Stimulated activated CD4-positive, alpha-beta T cell treated with anti-CD3 and anti-CD28 coated beads, Interleukin-2, amount 100 ng/mL, for 24 hours (primary cell): ENCODE results near the gene STX1B.
"Not testable (repeated sequence)": the region's sequence is repeated elsewhere in the genome, so short reads cannot be mapped to it uniquely, and the experiment has no call there.

Experiments used
- DNase-seq, 2 donors: peaks; one replicate each; pipeline ENCODE4 v3.0.0-alpha.2; 2020

STX1B gene

DNA sequence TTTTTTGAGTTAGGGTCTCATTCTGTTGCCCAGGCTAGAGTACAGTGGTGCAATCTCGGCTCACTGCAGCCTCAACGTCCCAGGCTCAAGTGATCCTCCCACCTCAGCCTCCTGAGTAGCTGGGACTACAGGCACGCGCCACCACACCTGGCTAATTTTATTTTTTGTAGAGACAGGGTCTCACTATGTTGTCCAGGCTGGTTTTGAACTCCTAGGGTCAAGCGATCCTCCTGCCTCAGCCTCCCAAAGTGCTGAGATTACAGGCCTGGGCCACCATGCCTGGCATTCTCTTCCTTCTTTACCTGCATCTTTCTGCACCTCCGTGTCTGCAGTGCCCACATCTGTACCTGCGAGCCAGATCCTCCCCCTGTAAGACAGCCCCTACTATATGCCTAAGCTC lies 1.4 kb upstream of the STX1B start:
- DNase-seq, result not testable (repeated sequence)

DNA sequence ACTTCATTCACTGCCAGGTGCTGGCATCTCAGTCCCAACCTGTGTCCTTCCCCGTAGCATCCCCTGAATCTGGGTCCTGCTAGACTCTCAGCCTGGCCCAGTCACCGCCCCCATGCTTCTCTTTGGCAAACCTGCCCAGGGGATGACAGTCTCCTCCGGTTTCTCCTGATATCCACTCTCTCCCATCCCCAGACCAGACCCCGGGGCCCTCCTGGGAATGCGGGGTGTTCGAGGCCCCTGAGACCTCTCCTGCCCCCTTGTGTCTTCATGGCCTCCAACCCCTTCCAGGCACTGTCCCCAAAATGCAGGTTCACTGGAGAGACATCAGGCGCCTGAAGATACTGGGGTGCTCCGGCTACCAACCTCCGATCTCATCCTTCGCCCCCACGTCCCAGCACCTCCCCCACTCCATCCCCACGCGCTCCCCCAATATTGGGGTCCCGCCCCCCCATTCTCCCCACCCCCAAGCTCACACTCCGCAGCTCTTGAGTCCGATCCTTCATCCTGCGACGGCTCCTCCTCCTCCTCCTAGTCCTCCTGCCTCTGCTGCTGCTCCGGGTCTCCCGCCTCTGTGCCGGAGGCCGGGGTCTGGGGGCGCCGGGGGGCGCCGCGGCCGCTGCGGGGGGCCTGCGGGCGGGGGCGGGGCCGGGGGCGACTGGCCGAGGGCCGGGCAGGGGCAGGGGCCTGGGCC lies 399 bp downstream of the STX1B start:
- no peak for DNase-seq

DNA sequence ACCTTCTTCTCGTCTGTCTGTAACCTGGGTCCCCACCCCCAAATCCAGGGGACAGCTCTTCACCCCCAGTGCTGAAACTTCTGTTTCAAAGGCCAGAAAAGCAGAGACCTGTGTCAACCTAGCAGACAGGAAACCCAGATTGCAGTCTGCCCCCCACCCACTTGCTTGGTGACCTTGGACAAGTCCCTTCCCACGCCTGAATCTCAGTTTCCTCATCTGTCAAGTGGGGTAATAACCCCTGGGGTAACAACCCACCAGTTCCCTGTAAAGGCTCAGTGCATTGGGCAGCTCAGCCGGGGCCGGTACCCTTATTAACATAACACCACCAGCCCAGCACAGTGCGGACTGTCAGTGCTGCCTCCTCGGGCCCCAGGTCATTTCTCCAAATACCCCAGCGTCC lies 1.3 kb downstream of the STX1B start:
- DNase-seq, result no peak

DNA sequence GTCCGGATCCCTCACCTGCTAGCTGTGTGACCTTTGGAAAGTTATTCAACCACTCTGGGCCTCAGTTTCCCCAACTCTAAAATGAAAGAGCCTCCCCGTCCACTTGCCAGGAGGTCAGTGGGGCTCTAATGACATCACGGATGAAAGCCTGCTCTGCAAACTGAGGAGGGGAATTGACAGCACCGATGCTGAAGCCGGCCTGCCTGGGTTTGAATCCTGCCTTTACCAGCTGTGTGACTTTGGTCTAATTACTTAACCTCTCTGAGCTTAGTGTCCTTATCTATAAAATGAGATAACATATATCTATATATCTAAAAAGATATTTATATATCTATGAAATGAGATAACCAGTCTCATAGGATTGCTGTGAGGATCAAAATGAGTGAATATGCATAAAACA lies 1.9 kb downstream of the STX1B start:
- no peak for DNase-seq

DNA sequence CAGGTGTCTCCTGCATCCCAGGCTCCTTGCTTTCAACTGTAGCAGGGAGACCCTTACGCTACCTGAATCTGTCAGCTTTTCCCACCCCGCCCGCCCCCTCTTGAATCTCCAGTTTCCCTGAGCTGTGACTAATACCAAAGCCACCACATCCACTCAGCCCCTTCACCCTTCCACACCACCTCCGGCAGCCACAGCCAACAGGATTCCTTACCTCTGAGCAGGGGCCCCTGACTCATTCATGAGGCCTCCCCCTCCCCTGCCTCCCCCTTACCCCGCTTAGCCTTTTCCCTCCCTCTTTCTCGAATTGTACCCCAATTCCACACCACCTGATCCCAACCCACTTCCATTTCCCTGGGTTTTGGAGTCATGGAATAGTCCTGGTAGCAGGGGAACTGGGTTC lies 2.3 kb downstream of the STX1B start:
- DNase-seq, result no peak

DNA sequence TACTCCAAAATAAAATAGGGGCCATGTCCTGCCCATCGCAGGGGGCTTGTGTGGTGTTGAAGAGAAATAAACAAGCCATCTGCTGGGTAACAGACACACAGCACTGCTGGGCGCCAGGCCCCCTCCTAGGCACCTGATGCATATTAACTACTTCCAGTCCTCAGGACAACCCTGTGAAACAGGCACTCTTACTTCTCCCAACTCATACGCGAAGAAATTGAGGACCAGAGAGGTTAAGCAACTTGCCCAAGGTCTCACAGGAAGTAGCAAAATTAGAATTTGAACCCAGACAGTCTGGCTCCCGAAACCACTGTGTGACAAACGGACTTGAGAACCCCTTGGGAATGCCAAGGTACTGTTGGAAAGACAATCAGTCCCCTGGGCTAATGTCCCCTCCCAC lies 2.8 kb downstream of the STX1B start:
- DNase-seq, result no peak

DNA sequence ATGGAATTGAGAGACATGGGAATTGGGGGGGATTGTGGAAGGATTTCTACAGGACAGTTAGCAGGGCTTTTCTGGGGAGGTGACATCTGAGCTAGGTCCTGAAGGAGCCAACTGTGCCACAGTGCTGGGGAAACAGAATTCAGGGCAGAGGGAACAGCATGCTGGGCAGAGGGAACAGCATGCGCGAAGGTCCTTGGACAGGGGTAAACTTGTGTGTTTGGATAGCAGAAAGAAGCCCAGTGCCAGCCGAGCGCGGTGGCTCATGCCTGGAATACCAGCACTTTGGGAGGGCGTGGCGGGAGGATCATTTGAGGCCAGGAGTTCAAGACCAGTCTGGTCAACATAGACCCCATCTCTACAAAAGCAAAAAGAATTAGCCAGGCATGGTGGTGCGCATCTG lies 3.8 kb downstream of the STX1B start:
- no peak for DNase-seq

DNA sequence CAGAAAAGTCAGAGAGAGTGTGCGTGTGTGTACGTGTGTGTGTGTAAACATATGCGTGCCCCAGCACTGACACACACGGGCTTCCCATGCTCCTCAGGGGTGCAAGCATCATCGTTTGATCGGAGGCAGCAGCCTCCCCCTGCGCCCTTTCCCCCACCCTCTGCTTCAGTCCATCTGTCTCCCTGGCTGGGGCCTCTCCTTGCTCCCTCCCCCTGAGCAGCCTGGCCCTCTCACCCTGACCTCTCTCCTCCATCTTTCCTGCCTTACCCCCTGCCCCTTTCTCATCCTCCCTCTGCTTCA lies 4.4 kb downstream of the STX1B start:
- DNase-seq, result no peak

DNA sequence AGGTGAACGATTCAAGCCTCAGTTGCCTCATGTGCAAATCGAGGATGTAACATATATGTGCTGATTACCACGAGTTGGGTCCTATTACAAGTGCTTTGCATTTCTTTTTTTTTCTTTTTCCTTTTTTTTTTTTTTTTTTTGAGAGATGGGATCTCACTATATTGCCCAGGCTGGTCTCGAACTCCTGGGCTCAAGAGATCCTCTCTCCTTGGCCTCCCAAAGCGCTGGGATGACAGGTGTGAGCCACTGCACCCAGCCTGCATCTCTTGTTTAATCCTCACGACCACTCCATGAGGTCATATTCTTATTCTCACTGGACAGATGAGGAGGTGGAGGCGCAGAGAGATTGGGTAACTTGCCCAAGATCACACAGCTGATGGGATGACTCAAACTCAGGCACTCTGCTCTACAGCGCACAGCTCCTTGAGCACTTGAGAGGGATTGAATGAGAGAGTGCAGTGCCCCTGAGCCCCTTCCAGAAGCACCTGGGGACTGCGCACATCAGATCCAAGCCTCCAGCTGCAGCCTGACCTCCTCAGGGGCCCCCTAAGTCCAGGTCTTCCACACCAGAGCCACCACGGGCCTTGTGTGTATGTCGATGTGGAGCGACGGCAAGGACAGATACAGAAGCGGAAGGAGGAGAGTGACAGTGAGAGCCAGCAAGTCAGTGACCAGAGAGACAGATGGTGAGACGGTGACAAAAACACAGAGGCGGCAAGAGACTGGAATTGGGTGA lies 4.9 kb downstream of the STX1B start:
- DNase-seq, result no peak

DNA sequence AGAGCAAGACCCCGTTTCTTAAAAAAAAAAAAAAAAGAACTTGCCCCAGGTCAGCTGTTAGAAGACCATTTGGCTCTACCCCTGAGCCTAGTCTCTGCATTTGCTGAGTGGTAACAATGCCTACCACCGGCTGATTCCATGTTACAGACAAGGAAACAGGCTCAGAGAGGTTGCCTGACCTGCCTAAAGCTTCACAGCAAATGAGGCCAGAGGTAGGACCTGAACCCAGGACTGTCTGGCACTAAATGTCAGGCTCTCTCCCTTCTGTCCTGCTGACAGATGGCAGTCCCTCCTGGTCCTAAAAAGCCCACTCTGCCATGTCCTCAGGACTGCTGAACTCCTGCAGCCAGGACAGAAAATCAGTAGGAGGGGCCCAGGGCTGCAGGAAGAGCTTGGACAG lies 5.8 kb downstream of the STX1B start:
- DNase-seq, result no peak

DNA sequence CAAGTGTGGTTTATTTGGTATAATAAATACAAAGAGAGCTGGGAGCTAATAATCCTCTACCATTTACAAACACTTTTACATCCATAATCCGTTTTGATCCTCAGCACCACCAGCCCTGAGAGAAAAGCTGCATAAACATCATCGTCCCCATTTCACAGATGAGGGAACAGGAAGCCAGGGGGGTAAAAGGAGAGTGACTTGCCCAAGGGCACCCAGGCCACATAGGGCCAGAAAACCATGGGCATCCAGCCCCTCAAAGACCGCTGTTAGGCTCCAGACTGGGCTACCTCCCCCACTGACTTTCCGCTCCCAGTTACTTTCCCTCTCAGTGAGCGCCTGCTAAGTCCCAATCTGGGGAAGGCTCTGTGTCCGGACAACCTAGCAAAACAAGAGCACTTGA lies 6.7 kb downstream of the STX1B start:
- DNase-seq, result no peak

DNA sequence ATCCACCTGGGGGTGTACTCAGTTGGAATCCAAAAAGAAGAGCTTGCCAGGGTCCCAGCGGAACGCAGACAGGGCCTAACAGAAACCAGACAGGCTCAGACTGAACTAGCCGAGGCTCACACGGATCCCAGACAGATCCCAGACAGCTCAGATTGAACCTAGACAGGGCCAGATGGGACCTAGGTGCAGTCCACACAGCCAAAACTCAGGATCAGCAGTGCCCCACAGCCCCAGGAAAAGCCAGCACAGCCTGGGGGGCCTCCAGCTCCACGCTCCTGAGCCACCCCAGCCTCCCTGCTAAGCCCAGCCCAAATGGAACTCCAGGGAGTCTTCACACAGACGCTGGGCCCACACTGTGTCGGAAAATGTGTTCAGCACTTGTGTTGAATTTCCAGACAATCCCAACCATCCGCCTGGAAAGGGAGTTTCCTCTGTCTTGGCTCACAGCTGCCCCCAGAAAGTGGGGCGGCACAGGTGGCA lies 7.5 kb downstream of the STX1B start:
- DNase-seq, result no peak

DNA sequence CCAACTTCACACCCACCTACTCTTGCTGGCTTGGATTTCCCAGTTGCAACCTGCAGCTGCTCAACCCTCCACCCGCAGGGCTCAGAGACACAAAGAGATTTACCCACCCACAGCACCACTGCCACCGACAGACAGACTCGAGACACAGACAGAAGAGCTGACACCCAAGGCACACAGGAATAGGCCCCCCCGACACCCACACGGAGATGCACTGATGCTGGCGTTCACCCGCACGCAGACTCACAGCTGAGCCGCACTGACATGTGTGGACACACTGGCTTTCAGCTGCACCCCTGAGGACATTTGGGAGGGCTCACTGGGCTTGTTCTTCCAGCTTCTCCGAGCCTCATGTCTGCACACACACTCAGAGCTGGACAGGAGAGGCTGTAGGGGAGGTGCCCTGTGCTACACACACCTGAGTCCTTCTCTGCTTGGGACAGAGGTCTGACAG lies 8.2 kb downstream of the STX1B start:
- DNase-seq, result no peak

DNA sequence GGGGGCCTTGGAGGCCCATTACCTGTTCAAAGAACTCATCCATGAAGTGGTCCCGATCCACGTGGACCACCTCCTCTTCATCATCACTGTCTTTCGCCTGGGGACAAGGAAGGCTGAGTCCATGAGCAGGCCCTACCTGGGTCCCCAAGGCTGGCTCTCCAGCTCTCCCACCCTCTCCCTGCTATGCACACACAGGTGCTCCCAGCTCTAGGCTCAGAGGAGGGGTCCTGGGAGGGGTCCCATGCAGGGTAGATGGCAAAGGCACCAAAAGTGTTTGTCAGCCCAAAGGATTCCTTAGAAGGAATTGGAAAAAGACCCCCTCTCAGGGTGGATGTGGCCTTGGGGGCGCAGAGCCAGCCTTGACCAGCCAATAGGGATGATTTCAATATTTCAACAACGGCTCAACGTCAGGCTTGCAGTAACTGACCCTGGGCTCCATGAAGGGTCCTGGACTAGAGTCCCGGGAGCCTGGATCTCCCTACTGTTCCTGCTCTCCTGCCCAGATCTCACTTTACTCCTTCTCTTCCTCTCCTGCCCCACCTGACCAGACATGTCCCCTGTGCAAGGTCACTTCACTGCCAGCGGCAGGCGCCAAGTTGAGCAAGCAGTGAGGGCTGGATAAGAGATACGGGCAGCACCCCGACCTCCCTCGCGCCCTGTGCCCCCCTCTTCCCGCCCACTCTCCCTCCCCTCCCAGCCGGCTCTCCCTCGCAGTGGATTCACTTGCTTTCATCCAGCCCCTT lies 8.8 kb downstream of the STX1B start:
- DNase-seq, result no peak

DNA sequence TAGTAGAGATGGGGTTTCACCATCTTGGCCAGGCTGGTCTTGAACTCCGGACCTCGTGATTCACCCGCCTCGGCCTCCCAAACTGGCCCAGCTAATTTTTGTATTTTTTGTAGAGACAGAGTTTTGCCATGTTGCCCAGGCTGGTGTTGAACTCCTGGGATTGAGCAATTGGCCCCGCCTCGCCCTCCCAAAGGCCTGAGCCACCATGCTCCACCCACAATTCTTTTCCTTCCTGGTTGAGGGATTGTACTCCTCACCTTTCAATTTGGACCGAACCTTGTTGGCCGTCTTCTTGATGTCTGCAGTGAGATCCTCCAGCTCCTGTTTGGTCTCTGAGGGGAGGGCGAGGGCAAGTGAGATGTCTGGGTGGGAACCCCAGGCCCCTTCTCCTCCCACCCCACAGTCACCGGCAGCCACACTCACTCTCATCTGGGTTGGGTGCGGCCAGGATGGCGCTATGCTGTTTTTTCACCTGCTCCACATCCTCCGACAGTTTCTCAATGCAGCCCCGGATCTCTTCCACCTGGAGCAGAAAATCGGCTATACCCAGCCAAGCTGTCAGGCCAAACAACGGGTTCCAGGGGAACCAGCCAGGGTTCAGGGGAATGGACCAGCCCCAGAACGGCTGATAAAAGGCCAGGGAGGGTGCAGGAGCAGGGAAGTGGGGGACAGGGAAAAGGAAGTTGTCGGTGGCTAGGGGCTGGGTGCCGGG lies 9.6 kb downstream of the STX1B start:
- DNase-seq, result no peak

DNA sequence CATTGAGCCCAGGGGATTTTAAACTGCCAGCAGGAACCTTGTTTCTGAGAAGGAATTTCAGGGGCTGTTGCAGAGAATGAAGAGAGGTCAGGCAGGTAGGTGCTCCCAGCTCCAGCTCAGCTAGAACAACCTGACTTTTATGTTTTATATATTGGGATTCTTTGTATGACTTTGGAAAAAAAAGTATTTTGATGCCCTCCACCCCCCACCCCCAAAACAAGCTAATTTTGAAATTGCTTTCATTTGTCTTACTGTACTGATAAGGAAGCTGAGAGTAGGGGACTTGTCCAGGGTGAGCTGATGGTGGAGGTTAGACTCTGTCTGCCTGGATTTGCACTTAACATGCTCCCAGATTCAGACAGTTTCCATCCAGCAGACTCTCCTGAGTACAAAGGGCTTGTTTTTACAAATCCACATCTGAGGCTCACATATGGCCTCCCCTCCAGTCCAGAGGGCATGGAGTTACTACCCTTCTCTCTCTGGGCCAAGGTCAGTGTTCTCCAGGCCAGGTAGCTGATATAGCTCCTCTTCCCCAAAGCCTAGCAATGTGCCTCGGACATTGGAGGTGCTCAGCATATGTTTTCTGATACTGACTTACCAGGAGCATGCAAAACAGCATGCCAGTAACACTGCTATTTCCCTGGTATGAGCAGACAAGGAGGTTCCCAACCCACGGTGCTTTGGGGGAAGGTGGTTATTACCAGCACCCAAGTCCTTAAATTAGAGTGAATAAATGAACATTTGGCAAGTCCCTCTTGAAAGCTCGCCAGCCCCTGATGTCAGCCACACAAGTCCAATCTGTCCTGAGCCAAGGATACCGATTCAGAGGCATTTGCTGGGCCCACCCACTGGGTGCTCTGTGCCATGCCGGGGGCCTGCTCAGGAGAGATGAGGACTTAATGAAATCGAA lies 11.3 kb downstream of the STX1B start:
- no peak for DNase-seq

DNA sequence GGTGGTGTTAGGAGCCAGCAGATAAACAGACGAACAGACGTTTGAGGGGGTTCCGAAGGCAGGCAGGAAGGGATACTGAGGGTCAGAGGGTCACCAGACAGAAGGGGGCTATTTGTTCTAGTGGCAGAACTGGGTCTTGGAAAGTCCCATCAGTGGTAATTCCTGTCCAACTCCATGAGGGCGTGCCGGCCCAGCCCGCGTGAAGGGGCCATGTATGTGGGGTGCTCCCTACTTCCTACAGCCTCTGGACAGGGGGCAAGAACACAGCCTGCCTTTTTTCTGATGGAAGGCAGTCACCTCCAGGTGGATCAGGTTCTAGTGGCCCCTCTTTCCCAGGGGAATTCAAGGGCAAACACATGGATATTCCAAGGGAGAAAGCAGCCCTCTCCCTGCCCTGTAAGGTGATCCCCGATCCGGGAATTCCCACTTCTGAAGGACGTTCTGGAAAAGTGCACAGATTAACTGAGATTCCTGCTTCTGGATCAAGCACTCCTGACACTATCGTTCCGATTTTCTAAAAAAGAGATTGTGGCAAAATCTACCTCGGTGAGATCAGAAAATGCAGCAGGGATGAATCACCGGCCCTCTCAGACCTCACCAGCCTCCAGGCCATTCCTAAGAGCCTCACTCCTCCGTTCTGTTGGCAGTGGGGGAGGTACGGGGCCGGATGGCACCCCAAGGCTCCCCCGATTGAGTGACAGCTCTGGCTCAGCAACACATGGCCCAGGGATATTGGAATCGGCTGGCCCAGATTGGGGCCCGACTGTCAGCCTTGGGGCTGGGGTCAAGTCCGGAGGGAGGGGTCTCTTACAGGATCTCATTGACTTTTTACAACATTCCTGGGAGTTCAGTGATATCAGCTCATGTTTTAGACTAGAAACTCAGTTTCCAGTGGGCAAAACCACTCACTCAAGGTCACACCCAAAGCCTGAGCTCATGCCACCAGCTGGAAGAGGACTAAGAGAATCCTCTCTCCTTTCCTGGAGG lies 12.4 kb downstream of the STX1B start:
- no peak for DNase-seq

DNA sequence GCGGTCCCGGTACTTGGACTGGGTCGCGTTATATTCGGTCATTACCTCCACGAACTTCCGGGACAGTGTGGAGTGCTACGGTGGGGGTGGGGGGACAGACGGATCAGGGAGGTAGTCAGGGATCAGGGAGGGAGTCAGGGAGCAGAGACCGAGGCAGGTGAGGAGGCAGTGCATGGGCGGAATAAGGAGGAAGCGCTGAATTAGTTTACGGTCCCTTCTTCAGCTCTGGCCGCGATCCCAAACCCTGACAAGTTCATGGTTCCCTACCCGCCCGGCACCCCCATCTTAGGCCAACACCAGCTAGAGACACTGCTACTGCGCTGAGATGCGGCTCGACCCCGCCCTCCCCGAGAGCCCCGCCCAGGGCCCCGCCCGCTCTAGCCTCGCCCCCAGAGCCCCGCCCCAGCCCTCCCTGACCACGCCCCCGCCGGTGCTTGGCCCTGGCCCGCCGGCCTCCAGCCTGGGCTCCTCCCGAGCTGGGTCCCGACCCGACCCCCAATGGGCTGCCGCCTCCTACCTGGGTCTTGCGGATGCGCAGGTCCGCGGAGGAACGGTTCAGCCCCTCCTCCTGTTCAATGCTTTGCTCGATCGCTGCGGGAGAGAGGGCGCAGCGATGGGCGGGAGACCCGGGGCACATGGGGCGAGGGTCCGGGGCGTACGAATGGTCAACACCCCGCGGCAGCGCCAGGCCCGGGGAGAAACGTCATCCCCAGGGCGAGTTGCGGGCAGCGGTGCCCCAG lies 13.3 kb downstream of the STX1B start:
- peak; percentile 82 to 85 for DNase-seq

DNA sequence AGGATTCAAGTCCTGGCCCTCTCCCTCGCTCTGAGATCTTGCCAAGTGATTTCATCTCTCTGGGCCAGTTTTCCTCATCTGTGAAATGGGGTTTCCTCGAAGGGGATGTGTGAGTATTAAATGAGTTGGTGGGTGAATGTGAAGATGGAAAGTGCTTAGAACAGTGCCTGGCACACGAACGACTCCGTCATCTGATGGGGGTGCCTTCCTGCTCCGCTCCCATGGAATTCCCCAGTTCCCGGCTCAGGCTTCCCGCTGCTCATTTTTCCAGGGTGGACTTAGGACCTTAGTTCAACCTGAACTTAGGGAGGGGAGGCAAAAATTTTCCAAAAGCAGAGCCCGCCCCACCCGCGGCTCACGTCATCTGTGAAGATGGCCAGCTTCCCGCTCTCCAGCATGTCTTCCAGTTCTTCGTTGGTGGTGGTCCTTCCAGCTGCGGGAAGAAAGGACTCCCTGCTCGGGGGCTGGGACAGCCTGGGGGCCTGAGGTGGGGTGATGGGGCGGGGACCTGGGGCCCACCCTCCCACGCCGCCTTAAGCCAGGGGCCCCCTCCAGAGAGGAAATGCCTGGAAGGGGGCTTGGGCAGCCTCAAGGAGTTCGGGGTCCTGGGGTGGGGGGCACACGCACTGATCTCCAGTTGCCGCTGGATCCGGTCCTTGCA lies 14.0 kb downstream of the STX1B start:
- DNase-seq, result no peak

DNA sequence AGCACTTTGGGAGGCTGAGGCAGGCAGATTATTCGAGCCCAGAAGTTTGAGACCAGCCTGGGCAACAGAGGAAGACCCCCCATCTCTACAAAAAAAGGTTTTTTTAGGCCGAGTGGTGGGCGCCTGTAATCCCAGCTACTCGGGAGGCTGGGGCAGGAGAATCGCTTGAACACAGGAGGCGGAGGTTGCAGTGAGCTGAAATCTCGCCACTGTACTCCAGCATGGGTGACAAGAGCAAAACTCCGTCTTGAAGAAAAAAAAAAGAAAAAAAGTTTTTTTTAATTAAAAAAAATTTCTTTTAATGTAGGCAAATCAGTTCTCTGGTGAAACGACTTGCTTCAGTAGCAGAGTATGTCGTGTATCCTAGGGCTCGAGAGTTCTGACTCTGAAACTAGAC lies 14.5 kb downstream of the STX1B start:
- no peak for DNase-seq
